ENCODE measurements around the gene BCL7A. TPM values are rescaled to one million over a fixed set of nuclear protein-coding genes. Genes with fewer than 3 reads are reported as not detected.

Gene BCL7A
- total RNA-seq, 2 experiments from 2014 or later, result 6.1 to 6.2 TPM

DNA sequence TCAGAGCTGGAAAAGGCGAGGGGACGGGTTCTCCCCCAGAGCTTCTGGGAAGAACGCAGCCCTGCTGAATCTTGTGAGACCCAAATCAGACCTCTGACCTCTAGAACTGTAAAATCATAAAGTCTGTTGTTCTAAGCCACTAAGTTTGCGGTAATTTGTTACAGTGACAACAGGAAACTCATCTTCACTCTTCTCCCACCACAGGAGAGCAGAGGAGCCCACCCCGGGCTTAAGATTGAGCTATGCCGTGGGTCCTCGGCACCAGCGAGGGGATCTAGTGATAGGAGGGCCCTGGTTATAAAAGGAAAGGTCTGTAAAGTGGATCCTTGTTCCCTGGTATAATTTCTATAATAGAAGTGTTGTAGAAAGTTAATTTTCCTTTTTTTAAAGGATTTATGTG lies 64.4 kb downstream of the BCL7A start:
- Mint-ChIP-seq H3K36me3 (ENCODE audit: low read depth) (peaks cover 25% of the 10 kb centered on the region), H3K4me1 (ENCODE audit: low read depth) (peaks cover 95% of the 10 kb centered on the region), H3K27ac (peak overlapping the region; percentile 38), H3K4me3 (no peak overlapping the region), H3K27me3 (ENCODE audit: low read depth) (no peaks in the 10 kb centered on the region), H3K9me3 (no peaks in the 10 kb centered on the region)
- DNase-seq, result no peak
- CTCF ChIA-PET, result interaction anchor here (0.7 to 1.2 kb wide), 2 partner anchors 9 to 12 kb away, joined by 3 to 4 read pairs; no protein-coding TSS in a partner anchor
- intact Hi-C loops (cut with micrococcal nuclease), result loop anchor here (10.0 kb wide), 1 partner anchor 639 kb away; no protein-coding TSS in a partner anchor

DNA sequence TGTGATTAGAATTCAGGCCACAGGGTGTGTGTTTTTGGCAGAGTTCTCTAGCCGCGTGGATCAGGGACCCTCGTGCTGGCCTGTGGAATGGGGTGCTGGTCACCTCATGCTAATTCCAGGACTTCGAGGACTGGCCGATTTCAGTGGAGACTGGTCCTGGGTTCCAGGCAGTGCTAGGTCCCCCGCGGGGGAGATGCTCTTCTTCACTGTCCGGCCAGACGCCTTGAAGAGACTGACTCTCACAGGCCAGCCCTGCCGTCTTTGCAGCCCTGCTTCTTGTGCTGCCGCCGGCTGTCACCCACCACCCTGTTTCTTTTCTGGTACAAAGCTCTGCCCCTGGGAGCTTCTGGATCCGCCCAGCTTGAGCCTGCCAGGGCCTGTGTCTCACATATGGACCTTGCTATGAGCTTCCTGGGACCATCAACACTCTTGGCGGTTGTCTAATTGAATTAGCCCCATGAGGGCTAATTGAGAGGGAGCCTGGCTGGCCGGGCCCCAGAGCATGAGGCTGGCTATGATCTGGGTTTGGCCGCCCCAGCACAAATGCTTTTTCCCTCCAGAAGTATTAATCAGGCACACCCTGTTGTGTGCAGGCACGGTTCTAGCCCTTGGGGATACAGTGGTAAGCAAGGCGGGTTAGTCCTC lies 65.1 kb downstream of the BCL7A start:
- intact Hi-C loops (cut with micrococcal nuclease), result loop anchor here (10.0 kb wide), 1 partner anchor 638 kb away; no protein-coding TSS in a partner anchor
- peaks cover 94% of the 10 kb centered on the region for H3K4me1 Mint-ChIP-seq (ENCODE audit: low read depth)
- no peak for DNase-seq
- no peak overlapping the region for H3K4me3 Mint-ChIP-seq
- H3K9me3 Mint-ChIP-seq, result no peaks in the 10 kb centered on the region
- H3K27ac Mint-ChIP-seq, result peak overlapping the region; percentile 13
- H3K27me3 Mint-ChIP-seq (ENCODE audit: low read depth), result no peaks in the 10 kb centered on the region
- peaks cover 25% of the 10 kb centered on the region for H3K36me3 Mint-ChIP-seq (ENCODE audit: low read depth)
- CTCF ChIA-PET, result interaction anchor here (0.7 to 1.2 kb wide), 3 partner anchors 9 to 37 kb away, joined by 3 to 4 read pairs (median 3); no protein-coding TSS in a partner anchor

DNA sequence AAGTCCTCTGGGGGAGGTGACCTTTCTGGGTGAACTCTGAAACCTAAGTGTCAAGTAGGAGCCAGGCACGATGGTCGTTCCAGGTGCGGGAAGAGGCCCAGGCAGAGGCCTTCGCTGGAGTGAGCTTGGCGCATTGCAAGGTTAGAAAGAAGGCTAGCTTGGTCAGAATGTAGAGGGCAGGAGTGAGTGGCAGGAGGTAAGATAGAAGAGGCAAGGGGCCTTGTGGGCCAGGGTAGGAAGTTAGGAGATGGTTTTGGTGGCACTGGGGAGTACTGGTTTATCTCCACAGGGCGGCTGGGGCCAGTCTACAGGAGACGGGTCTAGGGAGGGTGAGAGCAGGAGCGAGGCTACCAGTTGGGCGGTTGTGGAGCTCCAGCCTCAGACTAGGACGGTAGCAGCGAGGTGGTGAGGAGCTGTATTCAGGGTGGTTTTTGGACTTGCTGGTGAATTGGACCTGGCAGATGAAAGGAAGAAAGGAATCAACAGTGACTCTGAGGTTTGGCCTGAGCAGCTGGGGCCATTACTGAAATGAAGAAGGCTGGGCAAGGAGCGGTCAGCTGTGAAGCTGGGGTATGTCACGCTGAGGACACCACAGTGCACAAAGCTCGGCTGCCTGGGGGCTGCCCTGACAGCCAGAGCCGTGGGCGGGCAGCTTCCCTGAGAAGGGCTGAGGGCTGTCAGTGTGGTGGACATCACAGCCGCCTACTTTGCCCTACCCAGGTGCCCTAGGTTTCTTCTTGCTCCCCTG lies 65.9 kb downstream of the BCL7A start:
- Mint-ChIP-seq H3K27ac (no peak overlapping the region), H3K4me1 (ENCODE audit: low read depth) (peaks cover 89% of the 10 kb centered on the region), H3K4me3 (no peak overlapping the region), H3K9me3 (no peaks in the 10 kb centered on the region), H3K36me3 (ENCODE audit: low read depth) (peaks cover 25% of the 10 kb centered on the region), H3K27me3 (ENCODE audit: low read depth) (no peaks in the 10 kb centered on the region)
- CTCF ChIA-PET, result interaction anchor here (0.8 to 2.2 kb wide), 5 partner anchors 14 to 103 kb away, joined by 3 to 11 read pairs (median 3); no protein-coding TSS in a partner anchor
- no peak for DNase-seq
- intact Hi-C loops (cut with micrococcal nuclease), result loop anchor here (1.0 to 10.0 kb wide), 2 partner anchors 7 to 637 kb away; no protein-coding TSS in a partner anchor

DNA sequence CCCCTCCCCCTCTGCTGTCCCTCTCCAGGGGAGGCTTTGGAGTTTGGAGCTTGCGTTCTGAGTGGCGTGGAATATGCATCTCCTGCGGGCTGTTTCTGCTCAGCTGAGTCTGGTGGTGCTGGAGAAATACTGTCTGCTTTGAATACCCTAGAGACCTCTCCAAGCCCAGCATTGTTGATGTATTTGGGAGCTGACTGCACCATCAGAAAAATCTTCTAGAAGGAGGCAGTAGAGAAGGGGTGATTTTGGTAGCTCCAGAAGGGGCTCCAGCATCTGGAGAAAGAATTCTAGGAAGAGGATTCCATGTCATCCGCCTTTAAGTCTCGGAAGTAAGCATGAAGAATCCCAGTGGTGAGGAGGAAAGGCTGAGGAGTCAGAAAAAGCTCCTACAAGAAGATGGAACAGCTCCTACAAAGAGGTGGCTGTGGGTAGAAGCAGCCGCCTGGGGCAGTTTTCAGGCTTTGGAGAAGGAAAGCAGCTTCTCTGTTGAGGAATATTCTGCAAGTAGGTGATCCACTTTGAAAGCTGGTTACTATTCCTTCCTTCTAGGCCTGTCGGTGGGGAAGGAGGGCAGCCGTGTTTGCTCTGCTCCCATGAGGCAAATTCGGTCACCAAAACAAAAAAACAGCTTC lies 66.6 kb downstream of the BCL7A start:
- intact Hi-C loops (cut with micrococcal nuclease), result loop anchor here (1.0 to 10.0 kb wide), 2 partner anchors 8 to 637 kb away; no protein-coding TSS in a partner anchor
- no peak overlapping the region for H3K27ac Mint-ChIP-seq
- CTCF ChIA-PET, result interaction anchor here (0.6 to 2.2 kb wide), 7 partner anchors 14 to 102 kb away, joined by 3 to 11 read pairs (median 3); no protein-coding TSS in a partner anchor
- DNase-seq, result no peak
- peaks cover 25% of the 10 kb centered on the region for H3K36me3 Mint-ChIP-seq (ENCODE audit: low read depth)
- no peak overlapping the region for H3K4me3 Mint-ChIP-seq
- peaks cover 82% of the 10 kb centered on the region for H3K4me1 Mint-ChIP-seq (ENCODE audit: low read depth)
- no peaks in the 10 kb centered on the region for H3K9me3 Mint-ChIP-seq
- no peaks in the 10 kb centered on the region for H3K27me3 Mint-ChIP-seq (ENCODE audit: low read depth)

DNA sequence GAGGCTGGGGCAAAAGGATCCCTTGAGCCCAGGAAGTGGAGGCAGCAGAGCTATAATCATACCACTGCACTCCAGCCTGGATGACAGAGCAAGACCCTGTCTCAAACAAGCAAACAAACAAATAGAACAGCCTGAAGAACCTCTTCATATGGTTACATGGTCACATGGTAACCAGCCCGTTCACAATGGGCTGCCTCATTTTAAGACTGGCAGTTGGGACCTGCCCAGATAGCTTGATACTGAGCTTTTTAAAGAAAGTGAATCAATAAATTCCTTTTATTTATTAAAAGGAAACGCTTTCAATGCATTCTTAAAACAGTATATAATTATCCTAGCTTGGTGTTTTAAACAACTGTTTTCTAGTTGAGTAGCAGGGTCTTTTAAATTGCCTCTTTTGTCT lies 67.4 kb downstream of the BCL7A start:
- H3K36me3 Mint-ChIP-seq (ENCODE audit: low read depth), result peaks cover 20% of the 10 kb centered on the region
- no peak overlapping the region for H3K4me3 Mint-ChIP-seq
- no peak for DNase-seq
- H3K27me3 Mint-ChIP-seq (ENCODE audit: low read depth), result no peaks in the 10 kb centered on the region
- no peak overlapping the region for H3K27ac Mint-ChIP-seq
- CTCF ChIA-PET, result interaction anchor here (0.6 to 2.2 kb wide), 5 partner anchors 13 to 1330 kb away, joined by 3 to 11 read pairs (median 3); no protein-coding TSS in a partner anchor
- intact Hi-C loops (cut with micrococcal nuclease), result loop anchor here (1.0 to 10.0 kb wide), 2 partner anchors 9 to 636 kb away; no protein-coding TSS in a partner anchor
- peaks cover 74% of the 10 kb centered on the region for H3K4me1 Mint-ChIP-seq (ENCODE audit: low read depth)
- no peaks in the 10 kb centered on the region for H3K9me3 Mint-ChIP-seq

DNA sequence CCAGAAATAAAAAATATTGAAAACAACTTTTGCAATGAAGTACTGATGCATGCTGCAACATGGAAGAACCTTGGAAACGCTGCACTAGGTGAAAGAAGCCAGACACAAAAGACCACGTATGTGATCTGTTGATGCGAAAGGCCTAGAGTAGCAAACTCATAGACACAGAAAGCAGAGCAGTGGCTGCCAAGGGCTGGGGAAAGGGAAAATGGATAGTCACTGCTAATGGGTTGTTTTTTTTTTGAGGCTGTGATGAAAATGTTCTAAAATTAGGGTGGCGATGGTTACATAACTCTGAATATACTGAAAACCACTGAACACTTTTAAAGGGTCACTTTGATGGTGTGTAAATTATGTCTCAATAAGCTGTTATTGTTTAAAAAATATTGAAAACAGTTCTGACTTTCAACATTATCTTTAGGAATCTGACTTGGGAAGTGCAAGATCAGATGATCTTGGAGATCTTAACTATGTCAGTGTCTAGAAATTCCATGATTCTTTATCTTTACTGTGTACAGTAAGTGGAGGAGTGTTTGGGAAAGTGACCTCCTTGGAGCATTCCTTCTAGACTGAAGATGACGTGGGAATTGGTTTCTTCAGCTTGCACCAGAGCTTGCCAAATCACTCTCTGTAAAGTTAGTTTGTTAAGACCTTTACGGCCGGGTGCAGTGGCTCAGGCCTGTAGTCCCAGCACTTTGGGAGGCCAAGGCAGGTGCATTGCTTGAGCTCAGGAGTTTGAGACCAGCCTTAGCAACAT lies 69.3 kb downstream of the BCL7A start:
- CTCF ChIA-PET, result no interaction called here
- intact Hi-C loops (cut with micrococcal nuclease), result no loop called here
- no peaks in the 10 kb centered on the region for H3K27me3 Mint-ChIP-seq (ENCODE audit: low read depth)
- peaks cover 58% of the 10 kb centered on the region for H3K4me1 Mint-ChIP-seq (ENCODE audit: low read depth)
- no peak for DNase-seq
- peaks cover 10% of the 10 kb centered on the region for H3K36me3 Mint-ChIP-seq (ENCODE audit: low read depth)
- H3K9me3 Mint-ChIP-seq, result no peaks in the 10 kb centered on the region
- no peak overlapping the region for H3K27ac Mint-ChIP-seq
- H3K4me3 Mint-ChIP-seq, result no peak overlapping the region

DNA sequence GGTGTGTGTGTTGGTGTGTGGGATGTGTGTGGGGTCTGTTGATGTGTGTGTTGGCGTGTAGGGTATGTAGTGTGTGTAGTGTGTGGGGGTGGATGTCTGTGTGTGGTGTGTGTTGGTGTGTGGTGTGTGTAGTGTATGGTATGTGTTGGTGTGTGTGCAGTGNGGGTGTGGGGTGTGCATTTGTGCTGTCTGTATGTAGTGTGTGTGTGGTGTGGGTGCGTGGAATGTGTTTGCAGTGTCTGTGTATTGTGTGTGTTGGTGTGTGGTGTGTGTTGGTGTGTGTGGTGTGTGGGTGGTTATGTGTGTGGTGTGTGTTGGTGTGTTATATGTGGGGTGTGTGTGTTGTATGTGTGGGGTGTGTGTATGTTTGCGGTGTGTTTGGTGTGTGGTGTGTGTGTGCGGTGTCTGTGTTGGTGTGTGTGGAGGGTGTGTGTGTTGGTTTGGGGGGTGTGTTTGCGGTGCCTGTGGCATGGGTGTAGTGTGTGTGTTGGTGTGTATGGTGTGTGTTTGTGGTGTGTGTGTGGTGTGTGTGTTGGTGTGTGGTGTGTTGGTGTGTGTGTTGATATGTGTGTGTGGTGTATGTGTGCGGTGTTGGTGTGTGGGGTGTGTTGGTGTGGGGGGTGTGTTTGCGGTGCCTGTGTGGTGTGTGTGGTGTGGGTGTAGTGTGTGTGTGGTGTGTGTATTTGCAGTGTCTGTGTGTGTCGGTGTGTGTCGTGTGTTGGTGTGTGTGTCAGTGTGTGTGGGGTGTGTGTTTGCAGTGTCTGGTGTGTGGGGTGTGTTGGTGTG lies 71.6 kb downstream of the BCL7A start:
- no peak overlapping the region for H3K4me3 Mint-ChIP-seq
- H3K36me3 Mint-ChIP-seq (ENCODE audit: low read depth), result peaks cover 6% of the 10 kb centered on the region
- CTCF ChIA-PET, result no interaction called here
- H3K4me1 Mint-ChIP-seq (ENCODE audit: low read depth), result peaks cover 56% of the 10 kb centered on the region
- intact Hi-C loops (cut with micrococcal nuclease), result no loop called here
- no peak for DNase-seq
- no peaks in the 10 kb centered on the region for H3K27me3 Mint-ChIP-seq (ENCODE audit: low read depth)
- H3K27ac Mint-ChIP-seq, result no peak overlapping the region
- no peaks in the 10 kb centered on the region for H3K9me3 Mint-ChIP-seq

DNA sequence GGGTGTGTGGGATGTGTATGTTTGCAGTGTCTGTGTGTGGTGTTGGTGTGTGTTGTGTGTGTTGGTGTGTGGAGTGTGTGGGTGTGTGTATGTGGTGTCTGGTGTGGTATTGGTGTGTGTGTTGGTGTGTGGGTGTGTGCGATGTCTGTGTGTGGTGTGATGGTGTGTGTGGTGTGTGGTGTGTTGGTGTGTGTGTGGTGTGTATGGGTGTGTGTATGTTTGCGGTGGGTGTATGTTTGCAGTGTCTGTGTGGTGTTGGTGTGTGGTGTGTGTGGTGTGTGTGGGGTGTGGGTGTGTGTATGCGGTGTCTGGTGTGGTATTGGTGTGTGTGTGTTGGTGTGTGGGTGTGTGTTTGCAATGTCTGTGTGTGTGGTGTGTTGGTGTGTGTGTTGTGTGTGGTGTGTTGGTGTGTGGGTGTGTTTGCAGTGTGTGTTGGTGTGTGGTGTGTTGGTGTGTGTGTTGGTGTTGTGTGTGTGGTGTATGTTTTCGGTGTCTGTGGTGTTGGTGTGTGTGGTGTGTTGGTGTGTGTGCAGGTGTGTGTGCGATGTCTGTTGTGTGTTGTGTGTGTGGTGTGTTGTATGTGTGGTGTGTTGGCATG lies 72.6 kb downstream of the BCL7A start:
- intact Hi-C loops (cut with micrococcal nuclease), result no loop called here
- Mint-ChIP-seq H3K4me1 (ENCODE audit: low read depth) (peaks cover 58% of the 10 kb centered on the region), H3K4me3 (no peak overlapping the region), H3K36me3 (ENCODE audit: low read depth) (peaks cover 6% of the 10 kb centered on the region), H3K27ac (no peak overlapping the region), H3K27me3 (ENCODE audit: low read depth) (no peaks in the 10 kb centered on the region), H3K9me3 (no peaks in the 10 kb centered on the region)
- CTCF ChIA-PET, result no interaction called here
- no peak for DNase-seq

DNA sequence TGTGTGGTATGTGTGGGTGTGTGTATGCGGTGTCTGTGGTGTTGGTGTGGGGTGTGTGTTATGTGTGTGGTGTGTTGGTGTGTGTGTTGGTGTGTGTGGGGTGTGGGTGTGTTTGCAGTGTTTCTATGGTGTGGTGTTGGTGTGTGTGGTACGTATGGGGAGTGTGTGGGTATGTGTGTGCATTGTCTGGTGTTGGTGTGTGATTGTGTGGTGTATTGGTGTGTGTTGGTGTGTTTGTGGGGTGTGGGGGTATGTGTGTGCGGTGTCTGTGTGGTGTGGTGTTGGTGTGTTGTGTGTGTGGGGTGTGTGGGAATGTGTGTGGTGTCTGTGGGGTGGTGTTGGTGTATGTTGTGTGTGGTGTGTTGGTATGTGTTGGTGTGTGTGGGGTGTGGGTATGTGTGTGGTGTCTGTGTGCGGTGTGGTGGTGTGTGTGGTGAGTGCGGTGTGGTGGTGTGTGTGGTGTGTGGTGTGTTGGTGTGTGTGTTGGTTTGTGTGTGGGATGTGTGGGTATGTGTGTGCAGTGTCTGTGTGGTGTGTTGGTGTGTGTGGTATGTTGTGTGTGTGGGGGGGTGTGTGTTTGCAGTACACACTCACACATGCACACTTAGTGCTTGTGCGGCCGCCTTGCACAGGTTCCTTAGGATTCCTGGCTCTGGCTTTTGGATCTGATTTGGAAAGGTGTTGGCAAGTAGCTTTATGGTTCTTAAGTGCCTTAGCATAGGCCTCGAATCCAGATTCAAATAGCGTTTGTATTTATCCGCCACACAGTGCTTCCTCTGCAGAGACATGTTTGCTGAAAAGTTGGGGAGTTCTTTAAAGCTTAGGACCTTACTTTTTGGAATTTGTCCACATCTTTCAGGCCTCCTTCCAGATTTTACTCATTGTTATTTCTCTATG lies 73.3 kb downstream of the BCL7A start:
- H3K9me3 Mint-ChIP-seq, result no peaks in the 10 kb centered on the region
- CTCF ChIA-PET, result interaction anchor here (0.7 to 1.2 kb wide), 2 partner anchors 9 to 14 kb away, joined by 3 to 4 read pairs; no protein-coding TSS in a partner anchor
- no peaks in the 10 kb centered on the region for H3K27me3 Mint-ChIP-seq (ENCODE audit: low read depth)
- no peak overlapping the region for H3K4me3 Mint-ChIP-seq
- DNase-seq, result no peak
- intact Hi-C loops (cut with micrococcal nuclease), result no loop called here
- peaks cover 58% of the 10 kb centered on the region for H3K4me1 Mint-ChIP-seq (ENCODE audit: low read depth)
- peaks cover 2% of the 10 kb centered on the region for H3K36me3 Mint-ChIP-seq (ENCODE audit: low read depth)
- no peak overlapping the region for H3K27ac Mint-ChIP-seq

DNA sequence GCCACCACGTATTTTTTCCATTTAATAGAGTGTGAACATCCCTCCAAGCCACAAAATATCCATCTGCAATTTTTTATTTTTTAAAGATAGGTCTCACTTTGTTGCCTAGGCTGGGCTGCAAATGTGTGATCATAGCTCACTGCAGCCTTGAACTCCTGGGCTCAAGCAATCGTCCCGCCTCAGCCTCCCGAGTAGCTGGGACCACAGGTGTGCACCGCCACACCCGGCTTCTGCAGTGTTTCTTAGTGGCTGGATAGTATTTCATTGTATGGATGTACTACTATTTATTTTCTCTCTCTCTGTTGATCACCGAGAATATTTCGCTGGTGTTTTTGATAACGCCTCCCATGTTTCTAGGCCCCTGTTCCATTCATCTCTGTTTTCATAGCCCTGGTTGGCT lies 74.3 kb downstream of the BCL7A start:
- no peaks in the 10 kb centered on the region for H3K9me3 Mint-ChIP-seq
- CTCF ChIA-PET, result interaction anchor here (0.7 to 1.2 kb wide), 5 partner anchors 10 to 42 kb away, joined by 3 to 4 read pairs (median 4); no protein-coding TSS in a partner anchor
- intact Hi-C loops (cut with micrococcal nuclease), result no loop called here
- no peak overlapping the region for H3K4me3 Mint-ChIP-seq
- DNase-seq, result no peak
- no peaks in the 10 kb centered on the region for H3K36me3 Mint-ChIP-seq (ENCODE audit: low read depth)
- H3K27me3 Mint-ChIP-seq (ENCODE audit: low read depth), result no peaks in the 10 kb centered on the region
- H3K27ac Mint-ChIP-seq, result no peak overlapping the region
- H3K4me1 Mint-ChIP-seq (ENCODE audit: low read depth), result peaks cover 56% of the 10 kb centered on the region

Data from activated naive CD4-positive, alpha-beta T cell treated with anti-CD3 and anti-CD28 coated beads for 36 hours (primary cell).